WTC11 (cell line): ENCODE measurements around the gene SLC1A3. TPM values are rescaled to one million over a fixed set of nuclear protein-coding genes. Genes with fewer than 3 reads are reported as not detected.

Source experiments
- ATAC-seq: fragments of 200-7000 bp; cut with Tn5 transposase; 2 replicates; pipeline ENCODE4 v1.10.0; 2021; ENCODE audit warnings: mild to moderate bottlenecking, moderate library complexity
- CTCF ChIA-PET: fragments of 300-600 bp; sonication (Branson Sonifier 250); formaldehyde crosslinking; loops from one replicate; lab custom pipeline; 2021; ENCODE audit warnings: antibody characterized with exemption; lab: Charles Lee
- POLR2A ChIA-PET: fragments of 350-600 bp; sonication (Branson Sonifier 250); formaldehyde crosslinking; loops from one replicate; lab custom pipeline; 2021; ENCODE audit warnings: antibody characterized with exemption; lab: Charles Lee
- DNase-seq: peaks from one replicate; pipeline ENCODE4 v3.0.0; 2021; ENCODE audit warnings: low spot score
- H3K27ac Mint-ChIP-seq: 2 replicates; pipeline ENCODE4 v1.8.0; 2021; ENCODE audit warnings: mixed read lengths
- H3K27me3 Mint-ChIP-seq: 2 replicates; pipeline ENCODE4 v1.8.0; 2021; ENCODE audit warnings: low read depth, mild to moderate bottlenecking, moderate library complexity, mixed read lengths
- H3K36me3 Mint-ChIP-seq: 2 replicates; pipeline ENCODE4 v1.8.0; 2021; ENCODE audit warnings: mixed read lengths
- H3K4me1 Mint-ChIP-seq: 2 replicates; pipeline ENCODE4 v1.8.0; 2022; ENCODE audit warnings: mixed read lengths
- H3K4me3 Mint-ChIP-seq: 2 replicates; pipeline ENCODE4 v1.8.0; 2021; ENCODE audit warnings: mild to moderate bottlenecking, moderate library complexity, mixed read lengths
- H3K9me3 Mint-ChIP-seq: 2 replicates; pipeline ENCODE4 v1.8.0; 2021; ENCODE audit warnings: mixed read lengths
- CREB1 ChIP-seq: sonication (generic); formaldehyde crosslinking; IDR thresholded peaks from 2 replicates; pipeline ENCODE4 v1.8.0; 2023; ENCODE audit warnings: mild to moderate bottlenecking, missing genetic modification reagents
- E2F1 ChIP-seq: sonication (generic); formaldehyde crosslinking; IDR thresholded peaks from 2 replicates; pipeline ENCODE4 v1.8.0; 2022; ENCODE audit warnings: mild to moderate bottlenecking, missing genetic modification reagents
- ESRRA ChIP-seq: sonication (generic); formaldehyde crosslinking; IDR thresholded peaks from 2 replicates; pipeline ENCODE4 v1.8.1; 2022; ENCODE audit warnings: mild to moderate bottlenecking, missing genetic modification reagents, borderline replicate concordance
- FOXJ3 ChIP-seq: sonication (generic); formaldehyde crosslinking; IDR thresholded peaks from 2 replicates; pipeline ENCODE4 v1.9.0; 2021; ENCODE audit warnings: missing genetic modification reagents, mild to moderate bottlenecking, borderline replicate concordance
- FOXP1 ChIP-seq: sonication (generic); formaldehyde crosslinking; IDR thresholded peaks from 2 replicates; pipeline ENCODE4 v1.8.0; 2022; ENCODE audit warnings: missing genetic modification reagents, mild to moderate bottlenecking, moderate library complexity, borderline replicate concordance
- JUN ChIP-seq: sonication (generic); formaldehyde crosslinking; IDR thresholded peaks from 2 replicates; pipeline ENCODE4 v1.8.0; 2023; ENCODE audit warnings: mild to moderate bottlenecking, missing genetic modification reagents
- OVOL2 ChIP-seq: fragments of 250-450 bp; sonication (Bioruptor Pico); IDR thresholded peaks from 2 replicates; pipeline ENCODE4 v1.9.0; 2021; ENCODE audit warnings: mild to moderate bottlenecking, borderline replicate concordance
- SMAD3 ChIP-seq: sonication (generic); formaldehyde crosslinking; IDR thresholded peaks from 2 replicates; pipeline ENCODE4 v1.8.0; 2022; ENCODE audit warnings: missing genetic modification reagents, mild to moderate bottlenecking, borderline replicate concordance
- SP1 ChIP-seq: sonication (generic); formaldehyde crosslinking; conservative IDR thresholded peaks from 2 replicates; pipeline ENCODE4 v1.8.1; 2022; ENCODE audit warnings: missing genetic modification reagents
- ZNF219 ChIP-seq: sonication (generic); formaldehyde crosslinking; IDR thresholded peaks from 2 replicates; pipeline ENCODE4 v1.8.0; 2023; ENCODE audit warnings: missing genetic modification reagents, mild to moderate bottlenecking, borderline replicate concordance
- total RNA-seq: library from RNA; stranded (reverse); gene quantifications from 3 replicates; pipeline ENCODE4 v1.2.3, GENCODE V29; 2021
- TF ChIP-seq, protein P1 (sequence below): fragments of 200-600 bp; IDR thresholded peaks from 2 replicates; pipeline ENCODE4 v1.8.0; 2022; ENCODE audit warnings: antibody characterized with exemption
- TF ChIP-seq, protein P2 (sequence below): sonication (generic); formaldehyde crosslinking; IDR thresholded peaks from 2 replicates; pipeline ENCODE4 v1.8.1; 2022; ENCODE audit warnings: mild to moderate bottlenecking, missing genetic modification reagents, moderate library complexity, borderline replicate concordance
- TF ChIP-seq, protein P3 (sequence below): sonication (generic); formaldehyde crosslinking; IDR thresholded peaks from 2 replicates; pipeline ENCODE4 v1.8.0; 2022; ENCODE audit warnings: mild to moderate bottlenecking, missing genetic modification reagents

The SLC1A3 gene
- total RNA-seq, 1 experiment from 2014 or later: 77.9 TPM

DNA sequence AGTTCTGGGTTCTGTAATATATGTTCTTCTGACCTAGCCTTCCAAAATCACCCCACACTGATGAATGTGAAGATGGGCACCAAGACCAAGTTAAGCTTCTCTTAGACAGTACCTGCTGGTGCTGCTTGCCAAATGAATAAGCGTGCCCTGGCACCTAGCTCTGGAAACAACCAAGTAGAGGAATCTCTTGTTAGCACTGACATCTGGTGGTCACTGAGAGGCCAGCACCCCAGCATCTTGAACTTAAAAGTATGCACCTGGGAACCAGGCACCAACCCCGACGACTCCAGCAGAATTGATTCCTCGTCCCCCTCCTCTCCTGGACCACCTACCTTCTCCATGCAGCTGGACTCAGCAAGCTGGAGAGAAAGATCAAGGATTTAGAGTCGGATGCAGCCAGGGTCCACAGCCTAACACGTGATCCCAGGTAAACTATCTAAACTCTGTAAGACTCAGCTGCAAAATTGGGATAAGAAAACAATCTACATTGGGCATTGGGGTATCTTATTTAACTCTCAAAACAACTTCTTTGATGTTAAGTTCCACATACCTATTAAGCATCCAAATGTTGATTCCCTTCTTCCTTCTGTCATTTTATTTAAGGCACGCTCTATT is 89.8 kb downstream of the SLC1A3 start:
- DNase-seq (peak; percentile 79), ATAC-seq (peak; percentile 75)
- TF ChIP-seq JUN: no peak
- TF ChIP-seq, protein P1, sequence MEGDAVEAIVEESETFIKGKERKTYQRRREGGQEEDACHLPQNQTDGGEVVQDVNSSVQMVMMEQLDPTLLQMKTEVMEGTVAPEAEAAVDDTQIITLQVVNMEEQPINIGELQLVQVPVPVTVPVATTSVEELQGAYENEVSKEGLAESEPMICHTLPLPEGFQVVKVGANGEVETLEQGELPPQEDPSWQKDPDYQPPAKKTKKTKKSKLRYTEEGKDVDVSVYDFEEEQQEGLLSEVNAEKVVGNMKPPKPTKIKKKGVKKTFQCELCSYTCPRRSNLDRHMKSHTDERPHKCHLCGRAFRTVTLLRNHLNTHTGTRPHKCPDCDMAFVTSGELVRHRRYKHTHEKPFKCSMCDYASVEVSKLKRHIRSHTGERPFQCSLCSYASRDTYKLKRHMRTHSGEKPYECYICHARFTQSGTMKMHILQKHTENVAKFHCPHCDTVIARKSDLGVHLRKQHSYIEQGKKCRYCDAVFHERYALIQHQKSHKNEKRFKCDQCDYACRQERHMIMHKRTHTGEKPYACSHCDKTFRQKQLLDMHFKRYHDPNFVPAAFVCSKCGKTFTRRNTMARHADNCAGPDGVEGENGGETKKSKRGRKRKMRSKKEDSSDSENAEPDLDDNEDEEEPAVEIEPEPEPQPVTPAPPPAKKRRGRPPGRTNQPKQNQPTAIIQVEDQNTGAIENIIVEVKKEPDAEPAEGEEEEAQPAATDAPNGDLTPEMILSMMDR: peak; percentile 68
- ChIA-PET POLR2A (no interaction called here), CTCF (interaction anchor here (0.6 to 3.1 kb wide), 44 partner anchors 8 to 733 kb away, joined by 3 to 45 read pairs (median 3); partner anchors contain the start of gene NADK2)
- Mint-ChIP-seq H3K27me3 (peaks cover 44% of the 10 kb centered on the region), H3K9me3 (no peaks in the 10 kb centered on the region), H3K36me3 (no peaks in the 10 kb centered on the region), H3K4me1 (peaks cover 12% of the 10 kb centered on the region), H3K4me3 (no peak overlapping the region), H3K27ac (no peak overlapping the region)

- POLR2A ChIA-PET: no interaction called here
- Mint-ChIP-seq H3K27me3 (peaks cover 29% of the 10 kb centered on the region), H3K4me3 (no peak overlapping the region)
- CTCF ChIA-PET: interaction anchor here (1.5 kb wide), 1 partner anchor 295 kb away, joined by 5 read pairs; no protein-coding TSS in a partner anchor
- TF ChIP-seq ZNF219 (CRISPR knock-in tag) (no peak), JUN (no peak)
- TF ChIP-seq, protein P2, sequence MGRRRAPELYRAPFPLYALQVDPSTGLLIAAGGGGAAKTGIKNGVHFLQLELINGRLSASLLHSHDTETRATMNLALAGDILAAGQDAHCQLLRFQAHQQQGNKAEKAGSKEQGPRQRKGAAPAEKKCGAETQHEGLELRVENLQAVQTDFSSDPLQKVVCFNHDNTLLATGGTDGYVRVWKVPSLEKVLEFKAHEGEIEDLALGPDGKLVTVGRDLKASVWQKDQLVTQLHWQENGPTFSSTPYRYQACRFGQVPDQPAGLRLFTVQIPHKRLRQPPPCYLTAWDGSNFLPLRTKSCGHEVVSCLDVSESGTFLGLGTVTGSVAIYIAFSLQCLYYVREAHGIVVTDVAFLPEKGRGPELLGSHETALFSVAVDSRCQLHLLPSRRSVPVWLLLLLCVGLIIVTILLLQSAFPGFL: no peak
- TF ChIP-seq, all 79 proteins: peak for 0
- no peaks in the 10 kb centered on the region for H3K4me1 Mint-ChIP-seq
- ATAC-seq (no peak), DNase-seq (no peak)
- H3K9me3 Mint-ChIP-seq: peaks cover 7% of the 10 kb centered on the region
- H3K36me3 Mint-ChIP-seq: peaks cover 3% of the 10 kb centered on the region; the same call in 1 of the 2 replicates
- H3K27ac Mint-ChIP-seq: no peak overlapping the region
Measured at GRCh38 chr5:36698031-36698430, 91.6 kb downstream of the SLC1A3 start.

GRCh38 chr5:36701085-36701698 is 94.8 kb downstream of the SLC1A3 start:
- H3K4me1 Mint-ChIP-seq: peaks cover 11% of the 10 kb centered on the region
- TF ChIP-seq SP1 (CRISPR knock-in tag) (no peak), CREB1 (CRISPR knock-in tag) (no peak), OVOL2 (CRISPR knock-in tag) (no peak), ESRRA (CRISPR knock-in tag) (no peak), FOXP1 (no peak), JUN (no peak), FOXJ3 (no peak), SMAD3 (no peak), E2F1 (CRISPR knock-in tag) (no peak)
- TF ChIP-seq, protein P3, sequence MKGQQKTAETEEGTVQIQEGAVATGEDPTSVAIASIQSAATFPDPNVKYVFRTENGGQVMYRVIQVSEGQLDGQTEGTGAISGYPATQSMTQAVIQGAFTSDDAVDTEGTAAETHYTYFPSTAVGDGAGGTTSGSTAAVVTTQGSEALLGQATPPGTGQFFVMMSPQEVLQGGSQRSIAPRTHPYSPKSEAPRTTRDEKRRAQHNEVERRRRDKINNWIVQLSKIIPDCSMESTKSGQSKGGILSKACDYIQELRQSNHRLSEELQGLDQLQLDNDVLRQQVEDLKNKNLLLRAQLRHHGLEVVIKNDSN (CRISPR knock-in tag): no peak
- TF ChIP-seq, protein P1: no peak
- TF ChIP-seq, protein P2: no peak
- TF ChIP-seq, all 79 proteins: peak for 0
- POLR2A ChIA-PET: no interaction called here
- Mint-ChIP-seq H3K36me3 (peaks cover 3% of the 10 kb centered on the region; the same call in 1 of the 2 replicates), H3K9me3 (peaks cover 10% of the 10 kb centered on the region), H3K4me3 (no peak overlapping the region), H3K27me3 (peaks cover 11% of the 10 kb centered on the region), H3K27ac (no peak overlapping the region)
- ATAC-seq: no peak
- DNase-seq: no peak
- CTCF ChIA-PET: interaction anchor here (2.9 kb wide), 1 partner anchor 11 kb away, joined by 19 read pairs; no protein-coding TSS in a partner anchor
